Coronary artery (tissue), 2 donors: Measurements from ENCODE around the gene GTSE1.
A peak's percentile ranks its signal among the peaks of the same experiment; 100 is the strongest.

Source experiments
- DNase-seq: peaks from one replicate; pipeline ENCODE4 v3.0.0-alpha.2; 2017; ENCODE audit warnings: low spot score
- H3K27ac ChIP-seq, 2 donors: fragments of 200-600 bp; sonication (generic); one replicate each; pipeline ENCODE4 v1.5.1; 2016 to 2019
- H3K4me3 ChIP-seq: fragments of 200-600 bp; sonication (generic); 2 replicates; pipeline ENCODE4 v1.5.1; 2016; ENCODE audit warnings: mild to moderate bottlenecking, moderate library complexity
- TF ChIP-seq, protein P1 (sequence below): fragments of 200-600 bp; sonication (generic); IDR thresholded peaks from one replicate; pipeline ENCODE4 v1.5.1; 2019; ENCODE audit warnings: antibody characterized with exemption

The GTSE1 gene

DNA sequence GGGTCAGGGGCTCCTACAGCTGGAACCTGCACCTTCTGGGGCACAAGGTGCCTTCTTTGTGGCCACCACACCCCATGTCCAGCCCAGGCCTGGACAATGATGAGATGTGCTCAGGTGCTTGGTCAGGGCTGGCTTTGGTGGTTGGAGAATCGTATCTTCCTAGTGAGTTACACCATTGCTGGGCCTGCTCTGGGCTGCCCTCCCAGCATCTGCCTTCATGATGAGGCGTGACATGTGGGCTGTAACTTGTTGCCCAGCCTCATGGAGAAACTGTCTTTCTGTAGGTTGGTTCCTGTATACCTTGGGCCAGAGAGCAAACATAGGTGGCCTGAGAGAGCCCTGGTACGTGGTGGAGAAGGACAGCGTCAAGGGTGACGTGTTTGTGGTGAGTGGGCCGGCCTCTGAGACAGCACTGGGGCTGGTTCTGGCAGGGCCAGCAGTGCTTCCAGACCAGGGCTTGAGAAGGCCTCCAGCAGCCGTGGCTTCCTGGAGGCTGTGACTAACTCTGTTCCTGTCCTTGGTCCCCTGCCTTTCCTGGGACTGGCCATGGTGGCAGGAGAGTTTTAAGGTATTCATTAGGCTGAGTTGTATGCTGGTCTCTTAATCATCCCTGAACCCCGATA, 56.9 kb downstream of the GTSE1 start:
- no peak for DNase-seq
- H3K4me3 ChIP-seq: no peak overlapping the region
- TF ChIP-seq, protein P1, sequence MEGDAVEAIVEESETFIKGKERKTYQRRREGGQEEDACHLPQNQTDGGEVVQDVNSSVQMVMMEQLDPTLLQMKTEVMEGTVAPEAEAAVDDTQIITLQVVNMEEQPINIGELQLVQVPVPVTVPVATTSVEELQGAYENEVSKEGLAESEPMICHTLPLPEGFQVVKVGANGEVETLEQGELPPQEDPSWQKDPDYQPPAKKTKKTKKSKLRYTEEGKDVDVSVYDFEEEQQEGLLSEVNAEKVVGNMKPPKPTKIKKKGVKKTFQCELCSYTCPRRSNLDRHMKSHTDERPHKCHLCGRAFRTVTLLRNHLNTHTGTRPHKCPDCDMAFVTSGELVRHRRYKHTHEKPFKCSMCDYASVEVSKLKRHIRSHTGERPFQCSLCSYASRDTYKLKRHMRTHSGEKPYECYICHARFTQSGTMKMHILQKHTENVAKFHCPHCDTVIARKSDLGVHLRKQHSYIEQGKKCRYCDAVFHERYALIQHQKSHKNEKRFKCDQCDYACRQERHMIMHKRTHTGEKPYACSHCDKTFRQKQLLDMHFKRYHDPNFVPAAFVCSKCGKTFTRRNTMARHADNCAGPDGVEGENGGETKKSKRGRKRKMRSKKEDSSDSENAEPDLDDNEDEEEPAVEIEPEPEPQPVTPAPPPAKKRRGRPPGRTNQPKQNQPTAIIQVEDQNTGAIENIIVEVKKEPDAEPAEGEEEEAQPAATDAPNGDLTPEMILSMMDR: no peak
- no peak overlapping the region for H3K27ac ChIP-seq

DNA sequence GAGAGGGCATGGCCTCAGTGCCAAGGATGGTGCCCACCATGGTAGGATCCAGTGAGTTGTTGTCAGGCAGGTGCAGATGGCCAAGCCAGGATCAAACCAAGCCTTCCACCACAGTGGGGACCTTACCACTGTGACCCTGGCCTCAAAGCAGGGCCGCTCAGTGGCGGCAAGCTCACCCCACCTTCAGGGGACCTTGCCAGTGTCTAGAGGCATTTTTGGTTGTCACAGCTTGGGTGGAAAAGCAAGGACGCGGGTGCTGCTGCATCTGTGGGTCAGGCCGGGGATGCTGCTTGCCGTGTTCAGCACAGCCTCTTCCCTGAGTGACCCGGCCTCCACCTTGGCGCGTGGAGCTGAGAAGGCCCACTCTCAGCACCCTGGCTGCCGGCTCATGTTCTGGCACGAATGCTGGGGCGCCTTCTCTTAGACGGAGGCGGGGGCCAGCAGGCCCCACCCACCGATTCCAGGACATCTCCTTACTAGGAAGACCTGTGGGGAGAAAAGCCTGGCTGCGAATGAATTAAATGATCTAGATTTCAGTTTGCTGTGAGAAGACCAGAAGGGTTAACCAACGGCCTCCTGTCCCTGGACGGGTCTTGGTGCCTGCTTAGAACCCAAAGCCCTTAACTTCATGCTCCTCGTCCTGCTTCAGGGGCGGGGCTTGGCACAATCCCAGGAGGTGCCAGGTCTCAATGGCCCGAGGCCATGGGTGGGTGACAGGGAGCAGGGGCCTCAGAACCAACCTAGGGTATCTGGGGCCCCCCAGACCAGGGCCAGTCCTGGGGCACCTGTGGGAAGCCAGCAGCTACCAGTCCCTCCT, 57.7 kb downstream of the GTSE1 start:
- DNase-seq: no peak

DNA sequence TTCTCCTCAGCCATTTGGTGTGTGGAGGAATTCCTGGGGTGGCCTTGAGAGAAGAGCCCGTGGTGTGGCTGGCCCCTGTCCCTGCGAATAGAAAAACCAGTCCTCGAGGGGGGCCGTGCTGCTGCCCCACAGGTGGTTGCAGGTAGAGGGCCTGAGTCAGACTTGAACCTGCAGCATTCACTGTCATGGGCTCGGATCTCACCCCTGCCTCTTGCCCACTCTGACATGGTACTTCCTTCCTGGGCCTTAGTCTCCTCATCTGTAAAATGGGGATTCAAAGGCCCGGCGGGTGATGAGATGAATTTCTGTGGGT, 58.3 kb downstream of the GTSE1 start:
- TF ChIP-seq, protein P1: no peak
- Histone ChIP-seq H3K4me3 (no peak overlapping the region), H3K27ac (no peak overlapping the region)
- no peak for DNase-seq

More for the DNA sequence above, 57.7 kb downstream of the GTSE1 start:
- H3K27ac ChIP-seq: no peak overlapping the region
- TF ChIP-seq, protein P1: no peak
- H3K4me3 ChIP-seq: no peak overlapping the region

DNA sequence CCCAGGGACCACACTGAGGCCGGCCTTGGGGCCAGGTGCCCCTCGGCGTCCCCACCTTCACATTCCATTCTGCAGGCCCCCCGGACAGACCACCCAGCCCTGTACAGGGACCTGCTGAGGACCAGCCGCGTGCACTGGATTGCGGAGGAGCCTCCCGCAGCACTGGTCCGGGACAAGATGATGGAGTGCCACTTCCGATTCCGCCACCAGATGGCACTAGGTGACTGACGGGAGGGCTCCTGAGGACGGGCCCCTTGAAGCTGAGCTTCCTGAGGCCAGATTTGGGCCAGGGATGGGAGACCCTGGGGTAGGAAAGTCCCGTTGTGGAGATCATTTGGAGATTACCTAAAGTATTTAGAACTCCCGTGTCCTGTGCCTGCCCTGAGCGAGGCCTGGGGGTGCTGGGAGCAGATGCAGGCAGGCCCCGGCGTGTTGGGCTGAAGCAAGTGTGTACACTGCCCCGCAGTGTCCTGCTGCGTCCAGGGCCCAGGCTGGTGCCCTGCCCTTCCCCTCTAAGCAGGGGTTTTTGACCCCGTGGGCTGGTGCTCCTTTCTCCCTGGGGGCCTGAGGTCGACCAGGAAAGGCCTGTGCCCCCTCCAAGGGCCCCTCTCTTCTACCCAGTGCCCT, 58.8 kb downstream of the GTSE1 start:
- TF ChIP-seq, protein P1: peak; percentile 49
- H3K27ac ChIP-seq: no peak overlapping the region
- DNase-seq: no peak
- H3K4me3 ChIP-seq: no peak overlapping the region

DNA sequence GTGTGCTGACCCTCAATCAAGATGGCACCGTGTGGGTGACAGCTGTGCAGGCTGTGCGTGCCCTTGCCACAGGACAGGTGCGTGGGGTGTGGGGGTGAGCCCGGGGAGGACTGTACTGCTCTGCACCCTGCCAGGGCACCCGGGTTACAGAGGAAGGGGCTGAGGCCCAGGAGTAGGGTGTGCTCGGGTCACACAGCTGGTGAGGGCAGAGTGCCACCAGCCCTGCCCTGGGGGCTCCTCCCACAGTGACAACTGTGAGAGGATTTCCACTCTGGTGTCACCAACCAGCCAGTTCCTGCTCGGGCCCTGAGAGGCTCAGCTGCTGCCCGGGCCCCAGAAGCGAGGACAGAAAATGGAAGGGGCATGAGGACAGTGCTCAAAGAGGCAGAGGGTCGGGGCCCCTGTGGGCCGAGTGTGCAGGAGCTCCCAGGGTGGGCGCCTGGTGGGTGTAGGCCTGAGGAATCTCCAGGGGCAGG, 59.4 kb downstream of the GTSE1 start:
- Histone ChIP-seq H3K4me3 (no peak overlapping the region), H3K27ac (no peak overlapping the region)
- DNase-seq: no peak
- TF ChIP-seq, protein P1: no peak

DNA sequence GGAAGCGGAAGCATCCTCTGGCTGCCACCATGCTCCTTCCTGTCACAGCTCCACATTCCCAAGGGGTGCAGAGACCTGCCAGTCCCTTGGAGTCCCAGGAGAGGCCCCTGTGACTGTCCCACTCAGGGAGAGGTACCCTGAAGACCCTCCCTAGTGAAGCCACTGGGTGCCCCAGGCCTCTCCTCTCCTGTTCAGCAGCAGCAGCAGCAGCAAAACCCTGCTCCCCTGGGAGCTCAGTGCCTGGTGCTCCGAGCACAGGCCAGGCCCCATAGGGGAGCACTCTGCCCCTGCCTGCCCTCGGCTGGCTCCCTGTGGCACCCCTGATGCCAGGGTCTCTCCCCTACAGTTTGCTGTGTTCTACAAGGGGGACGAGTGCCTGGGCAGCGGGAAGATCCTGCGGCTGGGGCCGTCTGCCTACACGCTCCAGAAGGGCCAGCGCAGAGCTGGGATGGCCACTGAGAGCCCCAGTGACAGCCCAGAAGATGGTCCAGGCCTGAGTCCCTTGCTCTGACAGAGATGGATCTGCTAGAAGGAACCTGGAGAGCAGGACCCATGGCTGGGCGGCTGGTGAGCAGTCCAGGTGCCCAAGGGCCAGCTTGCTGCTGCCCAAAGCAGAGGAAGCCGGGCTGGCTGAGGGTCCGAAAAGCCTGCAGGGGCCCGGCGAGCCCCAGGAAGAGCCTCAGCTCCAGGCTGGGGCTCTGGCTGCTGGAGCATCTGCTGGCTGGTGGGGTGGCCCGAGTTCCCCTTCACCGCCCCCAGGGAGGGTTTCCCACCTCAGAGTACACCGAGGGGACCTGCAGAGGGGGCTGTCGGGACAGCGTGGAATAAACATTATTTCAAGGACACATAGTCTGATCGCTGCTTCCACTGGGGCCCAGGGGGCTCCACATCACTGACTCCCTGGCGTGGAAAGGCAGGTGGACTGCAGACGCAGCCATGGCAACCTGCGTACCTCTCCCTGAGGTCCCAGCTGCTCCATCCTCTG, 60.1 kb downstream of the GTSE1 start:
- TF ChIP-seq, protein P1: no peak
- DNase-seq: no peak
- H3K4me3 ChIP-seq: no peak overlapping the region
- H3K27ac ChIP-seq: no peak overlapping the region
